Loucy (cell line): Measurements from ENCODE around the gene UXT.

Experiments
- H2AFZ ChIP-seq: fragments of 200-600 bp; sonication (generic); 2 replicates; pipeline ENCODE4 v1.6.0; 2016; ENCODE audit warnings: antibody characterized with exemption, mild to moderate bottlenecking, low read length, moderate library complexity
- H3F3A ChIP-seq: fragments of 200-600 bp; 2 replicates; pipeline ENCODE4 v1.6.0; 2016; ENCODE audit warnings: antibody characterized with exemption, low read depth, mild to moderate bottlenecking
- H3K27me3 ChIP-seq: fragments of 200-600 bp; sonication (generic); 2 replicates; pipeline ENCODE4 v1.6.1; 2014; ENCODE audit warnings: low read length, mild to moderate bottlenecking; ENCODE audit not compliant: insufficient read depth, poor library complexity, severe bottlenecking
- H3K36me3 ChIP-seq: fragments of 200-600 bp; sonication (generic); 2 replicates; pipeline ENCODE4 v1.6.1; 2016; ENCODE audit warnings: low read length; ENCODE audit not compliant: insufficient read depth
- H3K4me1 ChIP-seq: fragments of 200-600 bp; sonication (generic); 2 replicates; pipeline ENCODE4 v1.5.1; 2014; ENCODE audit warnings: low read length, mild to moderate bottlenecking; ENCODE audit not compliant: insufficient read depth, poor library complexity, severe bottlenecking
- H3K4me2 ChIP-seq: fragments of 200-600 bp; sonication (generic); 2 replicates; pipeline ENCODE4 v1.6.0; 2014; ENCODE audit warnings: antibody characterized with exemption, low read length, low read depth, mild to moderate bottlenecking; ENCODE audit not compliant: poor library complexity, severe bottlenecking
- H3K4me3 ChIP-seq: fragments of 200-600 bp; sonication (generic); 2 replicates; pipeline ENCODE4 v1.5.1; 2014; ENCODE audit warnings: low read length, mild to moderate bottlenecking, mixed read lengths; ENCODE audit not compliant: poor library complexity, severe bottlenecking
- H3K79me2 ChIP-seq: fragments of 200-600 bp; sonication (generic); 2 replicates; pipeline ENCODE4 v1.6.1; 2014; ENCODE audit warnings: low read length; ENCODE audit not compliant: insufficient read depth
- H3K9ac ChIP-seq: fragments of 200-600 bp; sonication (generic); 2 replicates; pipeline ENCODE4 v1.6.0; 2014; ENCODE audit warnings: mild to moderate bottlenecking, low read depth, low read length, moderate library complexity; ENCODE audit not compliant: poor library complexity, severe bottlenecking
- H3K9me2 ChIP-seq: fragments of 200-600 bp; sonication (generic); replicated peaks from 2 replicates; pipeline ENCODE4 v1.6.1; 2016; ENCODE audit warnings: low read depth, low read length, mixed read lengths
- H3K9me3 ChIP-seq: fragments of 200-600 bp; sonication (generic); 2 replicates; pipeline ENCODE4 v1.6.1; 2014; ENCODE audit warnings: mild to moderate bottlenecking, antibody characterized with exemption, low read length, low read depth; ENCODE audit not compliant: insufficient read depth
- H4K20me1 ChIP-seq: fragments of 200-600 bp; sonication (generic); 2 replicates; pipeline ENCODE4 v1.6.0; 2014; ENCODE audit warnings: antibody characterized with exemption, low read length, mild to moderate bottlenecking; ENCODE audit not compliant: insufficient read depth, poor library complexity, severe bottlenecking
- CTCF ChIP-seq: fragments of 200-600 bp; sonication (generic); conservative IDR thresholded peaks from 2 replicates; pipeline ENCODE4 v1.5.1; 2014; ENCODE audit warnings: mild to moderate bottlenecking, antibody characterized with exemption, low read length
- EZH2phosphoT487 ChIP-seq: fragments of 200-600 bp; IDR thresholded peaks from 2 replicates; pipeline ENCODE4 v1.6.1; 2018; ENCODE audit warnings: antibody characterized with exemption, mild to moderate bottlenecking, moderate library complexity, borderline replicate concordance

UXT gene, protein sequence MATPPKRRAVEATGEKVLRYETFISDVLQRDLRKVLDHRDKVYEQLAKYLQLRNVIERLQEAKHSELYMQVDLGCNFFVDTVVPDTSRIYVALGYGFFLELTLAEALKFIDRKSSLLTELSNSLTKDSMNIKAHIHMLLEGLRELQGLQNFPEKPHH

GRCh38 chrX:47658684-47659420 is at the start of gene UXT:
Gene UXT (minus strand): TSS chrX:47659180. CDS start chrX:47658927, 253 bp downstream.
- H4K20me1 ChIP-seq: peaks cover 14% of the 10 kb centered on the region
- H3K4me3 ChIP-seq: peak within 1 kb of the TSS; percentile 92
- H3K4me1 ChIP-seq: peaks cover 24% of the 10 kb centered on the region
- peaks cover 22% of the 10 kb centered on the region; the same call in 1 of the 2 replicates for H3K36me3 ChIP-seq
- no peaks in the 10 kb centered on the region for H3K27me3 ChIP-seq
- no peaks in the 10 kb centered on the region for H3K9me3 ChIP-seq
- H3K9me2 ChIP-seq: no peaks in the 10 kb centered on the region
- H2AFZ ChIP-seq: peak within 1 kb of the TSS; percentile 81
- peak within 1 kb of the TSS; percentile 90 for H3K4me2 ChIP-seq
- peaks cover 25% of the 10 kb centered on the region for H3K79me2 ChIP-seq
- H3K9ac ChIP-seq: peak within 1 kb of the TSS; percentile 86
- no peaks in the 10 kb centered on the region for H3F3A ChIP-seq
- TF ChIP-seq EZH2phosphoT487: no peak
- no peak for TF ChIP-seq CTCF

DNA sequence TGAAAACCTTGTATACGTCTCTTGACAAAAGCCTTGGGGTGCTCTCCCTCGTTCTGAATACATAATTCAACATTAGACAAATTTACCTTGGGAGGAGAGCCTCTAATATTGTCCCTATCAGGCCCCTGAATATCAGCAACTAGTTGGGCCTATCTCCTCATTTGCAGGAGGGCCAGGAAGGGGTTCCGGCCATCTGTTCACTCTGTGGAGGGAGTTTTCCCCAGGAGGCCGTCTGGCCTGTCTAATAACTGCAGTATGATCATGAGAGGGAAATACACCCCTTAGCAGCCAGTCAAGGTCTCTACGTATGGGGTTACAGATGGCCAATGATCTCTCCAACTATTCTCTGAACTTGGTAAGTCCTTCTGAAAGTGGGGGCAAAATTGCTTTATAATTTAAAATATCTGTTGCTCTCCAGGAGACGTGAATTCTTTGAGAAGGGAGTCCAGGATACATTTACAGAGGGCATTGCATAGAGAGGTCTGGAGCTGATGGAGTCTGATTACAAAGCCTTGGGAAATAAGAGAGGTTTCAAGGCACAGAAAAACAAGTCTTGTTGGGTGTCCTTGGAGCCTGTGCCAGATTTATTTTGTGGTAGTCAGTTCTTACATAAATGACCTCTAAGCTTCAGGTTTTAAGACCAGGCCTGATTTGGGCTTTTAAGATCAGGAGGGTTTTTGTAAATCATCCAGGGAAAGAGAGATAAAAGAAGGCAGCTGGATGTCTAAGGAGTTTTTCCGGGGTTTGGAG is 48.2 kb upstream of the UXT start:
- Histone ChIP-seq H2AFZ (no peak overlapping the region), H3K4me2 (no peak overlapping the region), H3K4me1 (no peaks in the 10 kb centered on the region), H3K27me3 (no peaks in the 10 kb centered on the region), H3K9ac (no peak overlapping the region), H3K36me3 (no peaks in the 10 kb centered on the region), H3K9me3 (no peaks in the 10 kb centered on the region), H3K79me2 (no peaks in the 10 kb centered on the region), H3K9me2 (no peaks in the 10 kb centered on the region), H3F3A (no peaks in the 10 kb centered on the region), H4K20me1 (no peaks in the 10 kb centered on the region), H3K4me3 (no peak overlapping the region)
- TF ChIP-seq EZH2phosphoT487 (no peak), CTCF (no peak)

- Histone ChIP-seq H4K20me1 (no peaks in the 10 kb centered on the region), H3K9ac (no peak overlapping the region), H3K79me2 (no peaks in the 10 kb centered on the region), H3K4me1 (no peaks in the 10 kb centered on the region), H3K27me3 (no peaks in the 10 kb centered on the region), H3K36me3 (no peaks in the 10 kb centered on the region), H3F3A (no peaks in the 10 kb centered on the region), H3K9me3 (no peaks in the 10 kb centered on the region), H2AFZ (no peak overlapping the region), H3K4me3 (no peak overlapping the region), H3K4me2 (no peak overlapping the region), H3K9me2 (no peaks in the 10 kb centered on the region)
- TF ChIP-seq CTCF (no peak), EZH2phosphoT487 (no peak)
Observed at GRCh38 chrX:47706575-47706974, 47.6 kb upstream of the UXT start.
